ENCODE measurements around the gene SNORC.

GRCh38 chr2:232865165-232865564 is 4.9 kb upstream of the SNORC start:
- TF ChIP-seq CTCF (IDR thresholded peaks at IDR 0.05 in 2 of 3, conservative IDR thresholded peaks at IDR 0.05 in 1 of 3; ENCODE audit: insufficient read depth in 2 of 3, low read depth in 1 of 3, low read length in 3 of 3), result no peak
- TF ChIP-seq ZKSCAN8 (CRISPR knock-in tag; IDR thresholded peaks at IDR 0.05), result no peak
- TF ChIP-seq ZBTB49 (CRISPR knock-in tag; IDR thresholded peaks at IDR 0.05; ENCODE audit: borderline replicate concordance), result no peak
- TF ChIP-seq ZNF449 (CRISPR knock-in tag; IDR thresholded peaks at IDR 0.05), result no peak
- TF ChIP-seq BMI1 (IDR thresholded peaks at IDR 0.05; ENCODE audit: low read length), result no peak
- no peak for TF ChIP-seq ATF2 (CRISPR knock-in tag; IDR thresholded peaks at IDR 0.05)
- TF ChIP-seq SIN3A (IDR thresholded peaks at IDR 0.05; ENCODE audit: borderline replicate concordance in 2 of 2, control insufficient read depth in 1 of 2, low read depth in 2 of 2, low read length in 2 of 2), result no peak
